Sigmoid colon (tissue), 4 donors: ENCODE data around the gene ARSD.

Source experiments
- CTCF ChIP-seq, 4 experiments: fragments of 450-650 bp in 3 of 4; fragments of 200-600 bp in 1 of 4; IDR thresholded peaks; one replicate each; pipeline ENCODE4 v1.5.1; 2016 to 2019; ENCODE audit warnings: antibody characterized with exemption in 4 of 4, mild to moderate bottlenecking in 3 of 4, moderate library complexity in 2 of 4
- EP300 ChIP-seq, 4 donors: sonication (generic); formaldehyde crosslinking; IDR thresholded peaks; one replicate each; pipeline ENCODE4 v1.6.1; 2017; ENCODE audit warnings: antibody characterized with exemption in 4 of 4

- TF ChIP-seq CTCF (IDR thresholded peaks at IDR 0.05) (no peak), EP300 (IDR thresholded peaks at IDR 0.05) (no peak)
Measured at GRCh38 chrX:2871831-2872230, 57.3 kb downstream of the ARSD start.
